NB4 (cell line): ENCODE results near the gene GOLGA2.

Experiments
- DNase-seq: peaks from one replicate; pipeline ENCODE4 v3.0.0; 2010; ENCODE audit warnings: low read depth
- H3K4me3 ChIP-seq: one replicate; pipeline ENCODE4 v1.5.1; 2011; ENCODE audit warnings: mild to moderate bottlenecking, low read depth, low read length, moderate library complexity
- MAX ChIP-seq: IDR thresholded peaks from 2 replicates; pipeline ENCODE4 v1.6.1; 2011; ENCODE audit warnings: low read depth, low read length
- MYC ChIP-seq: IDR thresholded peaks from 2 replicates; pipeline ENCODE4 v1.6.1; 2011; ENCODE audit warnings: low read depth, low read length
- POLR2A ChIP-seq: IDR thresholded peaks from 2 replicates; pipeline ENCODE4 v1.6.1; 2011; ENCODE audit warnings: mild to moderate bottlenecking; ENCODE audit not compliant: insufficient read length; ENCODE audit errors: extremely low read depth
- TF ChIP-seq, protein P1 (sequence below): IDR thresholded peaks from one replicate; pipeline ENCODE4 v1.5.1; 2012; ENCODE audit warnings: low read depth, low read length

GOLGA2 gene

DNA sequence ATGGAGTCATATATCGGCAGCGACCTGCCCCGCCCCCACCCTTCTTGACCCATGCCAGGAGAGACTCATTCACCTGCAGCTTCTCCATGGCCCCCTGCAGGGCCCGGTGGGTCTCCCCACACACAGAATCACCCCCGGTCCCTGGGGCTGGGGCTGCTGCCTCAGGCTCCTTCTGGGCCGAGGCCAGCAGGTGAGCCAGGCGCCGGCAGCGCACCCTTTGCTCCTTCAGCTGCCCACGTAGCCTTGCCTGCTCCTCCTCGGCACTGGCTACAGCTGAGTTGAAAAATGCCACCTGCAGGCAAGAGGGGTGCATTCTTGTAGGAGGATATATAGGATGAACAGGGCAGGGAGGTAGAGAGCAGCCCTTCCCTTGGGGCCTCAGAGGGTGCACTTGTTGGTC is 17.9 kb downstream of the GOLGA2 start:
- no peak for TF ChIP-seq POLR2A
- TF ChIP-seq, protein P1, sequence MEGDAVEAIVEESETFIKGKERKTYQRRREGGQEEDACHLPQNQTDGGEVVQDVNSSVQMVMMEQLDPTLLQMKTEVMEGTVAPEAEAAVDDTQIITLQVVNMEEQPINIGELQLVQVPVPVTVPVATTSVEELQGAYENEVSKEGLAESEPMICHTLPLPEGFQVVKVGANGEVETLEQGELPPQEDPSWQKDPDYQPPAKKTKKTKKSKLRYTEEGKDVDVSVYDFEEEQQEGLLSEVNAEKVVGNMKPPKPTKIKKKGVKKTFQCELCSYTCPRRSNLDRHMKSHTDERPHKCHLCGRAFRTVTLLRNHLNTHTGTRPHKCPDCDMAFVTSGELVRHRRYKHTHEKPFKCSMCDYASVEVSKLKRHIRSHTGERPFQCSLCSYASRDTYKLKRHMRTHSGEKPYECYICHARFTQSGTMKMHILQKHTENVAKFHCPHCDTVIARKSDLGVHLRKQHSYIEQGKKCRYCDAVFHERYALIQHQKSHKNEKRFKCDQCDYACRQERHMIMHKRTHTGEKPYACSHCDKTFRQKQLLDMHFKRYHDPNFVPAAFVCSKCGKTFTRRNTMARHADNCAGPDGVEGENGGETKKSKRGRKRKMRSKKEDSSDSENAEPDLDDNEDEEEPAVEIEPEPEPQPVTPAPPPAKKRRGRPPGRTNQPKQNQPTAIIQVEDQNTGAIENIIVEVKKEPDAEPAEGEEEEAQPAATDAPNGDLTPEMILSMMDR = no peak
- no peak for TF ChIP-seq MYC
- TF ChIP-seq MAX = no peak
- no peak for DNase-seq
- no peak overlapping the region for H3K4me3 ChIP-seq

GRCh38 chr9:128257086-128257825 is 18.6 kb downstream of the GOLGA2 start:
- no peak for TF ChIP-seq MAX
- no peak for TF ChIP-seq MYC
- TF ChIP-seq, protein P1 = no peak
- no peak for TF ChIP-seq POLR2A
- no peak overlapping the region for H3K4me3 ChIP-seq
- no peak for DNase-seq

GRCh38 chr9:128254855-128255759 is 20.7 kb downstream of the GOLGA2 start:
- no peak overlapping the region for H3K4me3 ChIP-seq
- TF ChIP-seq POLR2A = no peak
- TF ChIP-seq, protein P1 = peak; percentile 94
- TF ChIP-seq MAX = no peak
- no peak for TF ChIP-seq MYC

DNA sequence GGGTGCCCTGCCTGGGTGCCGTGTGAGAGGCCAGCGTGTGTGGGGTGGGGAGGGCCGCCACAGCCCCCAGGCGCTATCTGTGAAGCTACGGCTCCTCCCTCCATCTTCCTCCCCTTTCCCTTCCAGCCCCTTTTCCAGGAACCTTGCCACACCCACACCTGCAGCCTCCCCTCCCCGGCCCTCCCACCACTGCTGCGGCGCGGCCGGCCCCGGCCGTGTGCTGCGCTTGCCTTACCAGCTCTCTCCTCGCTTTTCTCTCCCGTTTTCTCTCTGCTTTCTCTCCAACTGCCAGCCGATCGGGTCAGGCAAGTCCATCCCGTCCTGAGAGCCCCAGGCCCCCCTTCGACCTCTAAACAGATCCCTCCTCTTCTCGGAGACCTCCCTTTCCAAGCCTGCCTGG is 21.4 kb downstream of the GOLGA2 start:
- H3K4me3 ChIP-seq = no peak overlapping the region
- DNase-seq = no peak
- TF ChIP-seq, protein P1 = no peak
- no peak for TF ChIP-seq POLR2A
- TF ChIP-seq MYC = no peak
- no peak for TF ChIP-seq MAX

More at GRCh38 chr9:128254855-128255759, 20.7 kb downstream of the GOLGA2 start:
- DNase-seq = peak; percentile 57

- H3K4me3 ChIP-seq = no peak overlapping the region
- DNase-seq = no peak
- no peak for TF ChIP-seq POLR2A
Measured at GRCh38 chr9:128253991-128254346, 21.8 kb downstream of the GOLGA2 start.

DNA sequence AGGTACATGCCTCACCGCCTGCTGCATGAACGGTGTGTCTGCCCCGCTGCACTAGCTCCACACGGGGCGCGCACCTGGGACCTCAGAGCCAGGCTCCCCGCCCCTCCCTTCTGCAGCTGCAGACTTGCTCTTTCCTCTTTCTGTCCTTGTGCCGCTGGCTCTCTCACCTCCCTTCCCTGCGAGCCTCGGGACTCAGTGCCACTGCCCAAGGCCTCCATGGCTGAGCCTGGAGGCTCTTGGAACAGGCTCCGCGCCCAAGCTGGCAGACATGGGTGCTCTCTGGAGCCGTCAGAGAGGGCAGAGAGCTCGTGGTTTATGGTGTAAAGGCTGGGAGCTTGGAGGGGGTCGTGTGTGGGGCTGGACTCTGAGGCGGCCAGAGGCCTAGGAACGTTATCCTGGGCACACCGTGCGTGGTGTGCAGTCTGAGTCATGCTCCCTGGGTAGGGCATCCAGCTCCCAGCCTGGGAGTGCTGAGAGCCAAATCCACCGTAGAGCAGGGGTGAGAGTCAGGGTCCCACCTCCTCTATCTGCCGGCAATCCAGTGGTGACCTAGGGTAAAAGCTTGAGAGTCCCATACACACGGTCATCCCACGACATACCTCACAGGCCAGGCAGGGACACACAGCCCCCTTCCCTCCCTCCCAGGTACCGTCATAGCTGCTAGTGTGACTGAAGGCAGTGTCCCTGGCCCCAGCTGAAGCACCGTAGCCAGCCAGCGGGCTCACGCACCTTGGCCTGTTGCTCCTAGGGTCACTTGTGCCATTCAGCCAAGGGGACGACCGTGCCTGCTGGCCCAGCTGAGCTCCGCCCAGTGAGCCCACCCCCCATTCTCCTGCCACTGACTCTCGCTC is 22.4 kb downstream of the GOLGA2 start:
- no peak for DNase-seq
- TF ChIP-seq POLR2A (no peak), MAX (no peak), MYC (no peak)
- TF ChIP-seq, protein P1 = no peak
- H3K4me3 ChIP-seq = no peak overlapping the region
